Measurements from ENCODE around the gene AANAT.

The AANAT gene

GRCh38 chr17:76467366-76467765, at the start of gene AANAT:
Gene AANAT, plus strand, starts transcription at chr17:76467603. Its CDS starts 1,144 bp downstream, at chr17:76468747.
- no peak for DNase-seq

- DNase-seq: no peak
These were observed 47.7 kb upstream of the AANAT start for GRCh38 chr17:76419576-76420260.

GRCh38 chr17:76420356-76421043, 46.9 kb upstream of the AANAT start:
- no peak for DNase-seq

GRCh38 chr17:76421044-76421407, 46.4 kb upstream of the AANAT start:
- DNase-seq: no peak

GRCh38 chr17:76422406-76422805, 45.0 kb upstream of the AANAT start:
- DNase-seq: no peak

- no peak for DNase-seq
These were observed 44.5 kb upstream of the AANAT start for GRCh38 chr17:76422860-76423259.

- no peak for DNase-seq
These were observed 40.5 kb upstream of the AANAT start for GRCh38 chr17:76426853-76427252.

- DNase-seq: no peak
These were observed 39.7 kb upstream of the AANAT start for GRCh38 chr17:76427501-76428231.

GRCh38 chr17:76428511-76428910, 38.9 kb upstream of the AANAT start:
- no peak for DNase-seq

GRCh38 chr17:76431509-76431908, 35.9 kb upstream of the AANAT start:
- no peak for DNase-seq

- DNase-seq: no peak
These were observed 35.4 kb upstream of the AANAT start for GRCh38 chr17:76432004-76432403.

GRCh38 chr17:76432712-76433336, 34.6 kb upstream of the AANAT start:
- DNase-seq: no peak

GRCh38 chr17:76433693-76434092, 33.7 kb upstream of the AANAT start:
- no peak for DNase-seq

GRCh38 chr17:76434870-76435269, 32.5 kb upstream of the AANAT start:
- no peak for DNase-seq

GRCh38 chr17:76435751-76436150, 31.7 kb upstream of the AANAT start:
- DNase-seq: no peak

- no peak for DNase-seq
These were observed 29.7 kb upstream of the AANAT start for GRCh38 chr17:76437467-76438402.

GRCh38 chr17:76438906-76439305, 28.5 kb upstream of the AANAT start:
- DNase-seq: no peak

- DNase-seq: no peak
These were observed 28.0 kb upstream of the AANAT start for GRCh38 chr17:76439314-76439928.

GRCh38 chr17:76440751-76441362, 26.5 kb upstream of the AANAT start:
- DNase-seq: no peak

GRCh38 chr17:76441686-76442340, 25.6 kb upstream of the AANAT start:
- no peak for DNase-seq
